DOHH2 (cell line): ENCODE results near the gene OAS2.

Experiments used
- EZH2phosphoT487 ChIP-seq: fragments of 200-600 bp; sonication (generic); IDR thresholded peaks from 2 replicates; pipeline ENCODE4 v1.6.1; 2017; ENCODE audit warnings: borderline replicate concordance, mild to moderate bottlenecking, antibody characterized with exemption, low read length, moderate library complexity, mixed read lengths
- TF ChIP-seq, protein P1 (sequence below): fragments of 200-600 bp; sonication (generic); IDR thresholded peaks from one replicate; pipeline ENCODE4 v1.5.1; 2014; ENCODE audit warnings: antibody characterized with exemption, mild to moderate bottlenecking, low read depth, low read length; ENCODE audit not compliant: poor library complexity, severe bottlenecking

DNA sequence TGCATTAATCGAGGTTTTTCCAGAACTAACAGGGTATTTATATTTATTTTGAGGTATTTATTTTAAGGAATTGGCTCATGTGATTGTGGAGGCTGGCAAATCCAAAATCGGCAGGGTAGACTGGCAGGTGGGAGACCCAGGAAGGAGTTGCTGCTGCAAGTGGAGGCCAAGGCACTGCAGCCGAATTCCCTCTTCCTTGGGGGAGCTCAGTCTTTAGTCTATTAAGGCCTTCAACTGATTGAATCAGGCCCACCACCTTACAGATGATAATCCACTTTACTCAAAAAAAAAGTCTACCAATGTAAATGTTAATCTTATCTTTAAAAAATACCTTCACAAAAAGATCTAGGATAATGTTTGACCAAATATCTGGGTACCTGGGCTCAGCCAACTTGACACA, 1.2 kb upstream of the OAS2 start:
- TF ChIP-seq, protein P1, sequence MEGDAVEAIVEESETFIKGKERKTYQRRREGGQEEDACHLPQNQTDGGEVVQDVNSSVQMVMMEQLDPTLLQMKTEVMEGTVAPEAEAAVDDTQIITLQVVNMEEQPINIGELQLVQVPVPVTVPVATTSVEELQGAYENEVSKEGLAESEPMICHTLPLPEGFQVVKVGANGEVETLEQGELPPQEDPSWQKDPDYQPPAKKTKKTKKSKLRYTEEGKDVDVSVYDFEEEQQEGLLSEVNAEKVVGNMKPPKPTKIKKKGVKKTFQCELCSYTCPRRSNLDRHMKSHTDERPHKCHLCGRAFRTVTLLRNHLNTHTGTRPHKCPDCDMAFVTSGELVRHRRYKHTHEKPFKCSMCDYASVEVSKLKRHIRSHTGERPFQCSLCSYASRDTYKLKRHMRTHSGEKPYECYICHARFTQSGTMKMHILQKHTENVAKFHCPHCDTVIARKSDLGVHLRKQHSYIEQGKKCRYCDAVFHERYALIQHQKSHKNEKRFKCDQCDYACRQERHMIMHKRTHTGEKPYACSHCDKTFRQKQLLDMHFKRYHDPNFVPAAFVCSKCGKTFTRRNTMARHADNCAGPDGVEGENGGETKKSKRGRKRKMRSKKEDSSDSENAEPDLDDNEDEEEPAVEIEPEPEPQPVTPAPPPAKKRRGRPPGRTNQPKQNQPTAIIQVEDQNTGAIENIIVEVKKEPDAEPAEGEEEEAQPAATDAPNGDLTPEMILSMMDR = no peak
- TF ChIP-seq EZH2phosphoT487 = no peak
